K562 (cell line): ENCODE measurements around the gene PAPSS2. TPM values are rescaled to one million over a fixed set of nuclear protein-coding genes. Genes with fewer than 3 reads are reported as not detected.

Experiments
- BACH1 ChIP-seq: fragments of 200-800 bp; sonication (Bioruptor generic); IDR thresholded peaks from 2 replicates; pipeline ENCODE4 v1.6.1; 2016; ENCODE audit warnings: missing genetic modification characterization, missing compliant biosample characterization
- GTF2B ChIP-seq: IDR thresholded peaks from 2 replicates; pipeline ENCODE4 v1.6.1; 2011; ENCODE audit not compliant: insufficient read length; ENCODE audit errors: extremely low read depth
- HDAC8 ChIP-seq: fragments of 450-650 bp; IDR thresholded peaks from 2 replicates; pipeline ENCODE4 v1.6.1; 2016; ENCODE audit warnings: mild to moderate bottlenecking, missing genetic modification characterization, moderate library complexity, missing compliant biosample characterization
- KLF1 ChIP-seq: fragments of 450-650 bp; IDR thresholded peaks from 2 replicates; pipeline ENCODE4 v1.6.1; 2016; ENCODE audit warnings: missing genetic modification characterization, missing compliant biosample characterization
- MAFG ChIP-seq: fragments of 450-650 bp; conservative IDR thresholded peaks from 2 replicates; pipeline ENCODE4 v1.6.1; 2016; ENCODE audit warnings: missing genetic modification characterization, missing compliant biosample characterization
- MBD2 ChIP-seq: sonication (generic); IDR thresholded peaks from 2 replicates; pipeline ENCODE4 v1.6.1; 2016; ENCODE audit warnings: low read depth, borderline replicate concordance
- NR3C1 ChIP-seq: sonication (generic); formaldehyde crosslinking; IDR thresholded peaks from 2 replicates; pipeline ENCODE4 v1.8.1; 2022; ENCODE audit warnings: missing genetic modification reagents
- PHF20 ChIP-seq: fragments of 450-650 bp; IDR thresholded peaks from 2 replicates; pipeline ENCODE4 v1.6.1; 2018; ENCODE audit not compliant: partially characterized antibody
- TEAD1 ChIP-seq, 2 experiments: fragments of 450-650 bp in 1 of 2; sonication (generic) in 1 of 2; formaldehyde crosslinking; IDR thresholded peaks; 2 replicates each; pipeline versions ENCODE4 v1.4.0 to v1.8.0; 2020 to 2022; ENCODE audit warnings: mild to moderate bottlenecking in 2 of 2, missing genetic modification reagents in 1 of 2
- ZNF175 ChIP-seq: fragments of 200-800 bp; sonication (Bioruptor generic); IDR thresholded peaks from 2 replicates; pipeline ENCODE4 v1.6.1; 2016; ENCODE audit warnings: low read depth, mild to moderate bottlenecking, missing genetic modification characterization, missing compliant biosample characterization
- ZNF239 ChIP-seq: fragments of 250-450 bp; sonication (Bioruptor Pico); IDR thresholded peaks from 2 replicates; pipeline ENCODE4 v1.4.0; 2020; ENCODE audit warnings: mild to moderate bottlenecking
- ZNF253 ChIP-seq: fragments of 250-450 bp; sonication (Bioruptor Pico); conservative IDR thresholded peaks from 2 replicates; pipeline ENCODE4 v1.6.1; 2021; ENCODE audit warnings: mild to moderate bottlenecking
- ZNF561 ChIP-seq: fragments of 450-650 bp; formaldehyde crosslinking; conservative IDR thresholded peaks from 2 replicates; pipeline ENCODE4 v1.4.0; 2020; ENCODE audit warnings: mild to moderate bottlenecking, moderate library complexity
- ZNF589 ChIP-seq: fragments of 200-800 bp; sonication (Bioruptor generic); IDR thresholded peaks from 2 replicates; pipeline ENCODE4 v1.6.1; 2016; ENCODE audit warnings: low read depth, missing genetic modification characterization, missing compliant biosample characterization
- ZNF592 ChIP-seq: fragments of 450-650 bp; IDR thresholded peaks from 2 replicates; pipeline ENCODE4 v1.6.1; 2017; ENCODE audit warnings: antibody characterized with exemption, mild to moderate bottlenecking
- polyA plus RNA-seq, 8 experiments: library from polyadenylated mRNA; depleted of rRNA in 4 of 8; stranded (reverse) in 5 of 8; unstranded in 3 of 8; fragments of >200 nt; fragmentation: Nextera tagmentation in 2 of 8; fragmentation: Illumina TruSeq in 1 of 8; extraction: Ambion mirVana in 2 of 8; extraction: Trizol in 1 of 8; gene quantifications; 2 replicates each; pipeline versions ENCODE4 v1.2.1 to v1.2.3, GENCODE V29; 2011 to 2014; ENCODE audit warnings: inconsistent platforms in 1 of 8, missing spikeins in 1 of 8
- total RNA-seq, 7 experiments: library from RNA; depleted of rRNA in 6 of 7; stranded (reverse); fragments of >200 nt in 6 of 7; fragmentation: Illumina TruSeq in 2 of 7; extraction: Trizol in 2 of 7; gene quantifications; 2 replicates each; pipeline versions ENCODE4 v1.2.1 to v1.2.3, GENCODE V29; 2011 to 2021; ENCODE audit warnings: low replicate concordance in 1 of 7
- TF ChIP-seq, protein P1 (sequence below): fragments of 450-650 bp; formaldehyde crosslinking; conservative IDR thresholded peaks from 2 replicates; pipeline ENCODE4 v1.4.0; 2022; ENCODE audit warnings: mild to moderate bottlenecking, missing genetic modification characterization
- TF ChIP-seq, protein P2 (sequence below), 2 experiments: fragments of 450-650 bp in 1 of 2; sonication (generic) in 1 of 2; formaldehyde crosslinking in 1 of 2; IDR thresholded peaks in 1 of 2; conservative IDR thresholded peaks in 1 of 2; 2 replicates each; pipeline versions ENCODE4 v1.6.1 to v1.8.1; 2016 to 2023; ENCODE audit warnings: mild to moderate bottlenecking in 2 of 2, moderate library complexity in 2 of 2, inconsistent platforms in 1 of 2, missing genetic modification reagents in 1 of 2
- TF ChIP-seq, protein P3 (sequence below): fragments of 450-650 bp; conservative IDR thresholded peaks from 2 replicates; pipeline ENCODE4 v1.6.1; 2016; ENCODE audit warnings: missing genetic modification characterization, low read depth, mild to moderate bottlenecking, missing compliant biosample characterization, moderate library complexity

The PAPSS2 gene
- total and polyA plus RNA-seq, 9 of the 15 experiments (the other 6 are each of a cell fraction or from before 2014, with no cell fraction given): 0.01 to 0.29 TPM; not detected in 7

DNA sequence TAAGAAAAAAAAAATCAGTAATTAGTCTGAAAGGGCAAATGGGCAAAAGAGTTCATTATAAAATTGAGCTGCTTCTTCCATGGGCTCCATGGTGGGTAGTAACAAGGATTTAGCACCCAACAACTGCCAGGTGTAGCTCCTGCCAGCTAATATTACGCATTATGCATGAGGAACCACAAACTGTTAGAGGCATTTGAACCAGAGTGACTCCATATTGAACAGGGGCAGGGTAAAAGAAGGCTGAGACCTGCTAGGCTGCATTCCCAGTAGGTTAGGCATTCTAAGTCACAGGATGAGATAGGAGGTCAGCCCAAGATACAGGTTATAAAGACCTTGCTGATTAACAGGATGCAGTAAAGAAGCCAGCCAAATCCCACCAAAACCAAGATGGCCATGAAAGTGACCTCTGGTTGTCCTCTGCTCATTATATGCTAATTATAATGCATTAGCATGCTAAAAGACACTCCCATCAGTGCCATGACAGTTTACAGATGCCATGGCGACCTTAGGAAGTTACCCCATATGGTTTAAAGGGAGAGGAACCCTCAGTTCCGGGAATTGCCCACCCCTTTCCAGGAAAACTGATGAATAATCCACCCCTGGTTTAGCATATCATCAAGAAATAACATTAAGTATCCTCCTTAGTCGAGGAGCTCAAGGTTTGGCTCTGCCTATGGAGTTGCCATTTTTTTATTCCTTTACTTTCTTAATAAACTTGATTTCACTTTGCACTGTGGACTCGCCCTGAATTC lies 8.7 kb upstream of the PAPSS2 start (continued):
- TF ChIP-seq ZNF592 (peak; percentile 87), KLF1 (tag) (peak; percentile 44; the same call in 1 of the 2 replicates), ZNF561 (CRISPR knock-in tag) (no peak), HDAC8 (tag) (peak; percentile 98), ZNF589 (CRISPR knock-in tag) (peak; percentile 56; the same call in 1 of the 2 replicates), NR3C1 (no peak), PHF20 (no peak), GTF2B (no peak), MBD2 (no peak), BACH1 (tag) (peak; percentile 64), ZNF175 (CRISPR knock-in tag) (peak; percentile 73; the same call in 1 of the 2 replicates), ZNF239 (peak; percentile 32; the same call in 1 of the 2 replicates), MAFG (tag) (0 out of 2 replicates have a peak, but pooled peaks have one; percentile 7), TEAD1 (CRISPR knock-in tag; IDR thresholded peaks at IDR 0.05) (0 out of 4 replicates have a peak, but pooled peaks of 1 of the 2 experiments have one; percentile 20), ZNF253 (CRISPR knock-in tag) (0 out of 2 replicates have a peak, but pooled peaks have one; percentile 42)
- TF ChIP-seq, protein P1, sequence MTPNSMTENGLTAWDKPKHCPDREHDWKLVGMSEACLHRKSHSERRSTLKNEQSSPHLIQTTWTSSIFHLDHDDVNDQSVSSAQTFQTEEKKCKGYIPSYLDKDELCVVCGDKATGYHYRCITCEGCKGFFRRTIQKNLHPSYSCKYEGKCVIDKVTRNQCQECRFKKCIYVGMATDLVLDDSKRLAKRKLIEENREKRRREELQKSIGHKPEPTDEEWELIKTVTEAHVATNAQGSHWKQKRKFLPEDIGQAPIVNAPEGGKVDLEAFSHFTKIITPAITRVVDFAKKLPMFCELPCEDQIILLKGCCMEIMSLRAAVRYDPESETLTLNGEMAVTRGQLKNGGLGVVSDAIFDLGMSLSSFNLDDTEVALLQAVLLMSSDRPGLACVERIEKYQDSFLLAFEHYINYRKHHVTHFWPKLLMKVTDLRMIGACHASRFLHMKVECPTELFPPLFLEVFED (CRISPR knock-in tag): 0 out of 2 replicates have a peak, but pooled peaks have one; percentile 41
- TF ChIP-seq, protein P2, sequence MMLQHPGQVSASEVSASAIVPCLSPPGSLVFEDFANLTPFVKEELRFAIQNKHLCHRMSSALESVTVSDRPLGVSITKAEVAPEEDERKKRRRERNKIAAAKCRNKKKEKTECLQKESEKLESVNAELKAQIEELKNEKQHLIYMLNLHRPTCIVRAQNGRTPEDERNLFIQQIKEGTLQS (IDR thresholded peaks at IDR 0.05): no peak
- TF ChIP-seq, protein P2 (CRISPR knock-in tag; conservative IDR thresholded peaks at IDR 0.05): no peak
- TF ChIP-seq, protein P3, sequence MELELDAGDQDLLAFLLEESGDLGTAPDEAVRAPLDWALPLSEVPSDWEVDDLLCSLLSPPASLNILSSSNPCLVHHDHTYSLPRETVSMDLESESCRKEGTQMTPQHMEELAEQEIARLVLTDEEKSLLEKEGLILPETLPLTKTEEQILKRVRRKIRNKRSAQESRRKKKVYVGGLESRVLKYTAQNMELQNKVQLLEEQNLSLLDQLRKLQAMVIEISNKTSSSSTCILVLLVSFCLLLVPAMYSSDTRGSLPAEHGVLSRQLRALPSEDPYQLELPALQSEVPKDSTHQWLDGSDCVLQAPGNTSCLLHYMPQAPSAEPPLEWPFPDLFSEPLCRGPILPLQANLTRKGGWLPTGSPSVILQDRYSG (tag): peak; percentile 74
